Airway epithelial cell (primary cell): ENCODE data around the gene SDR42E1. TPM values are rescaled to one million over a fixed set of nuclear protein-coding genes. Genes with fewer than 3 reads are reported as not detected.

ENCODE experiments used
- total RNA-seq: library from RNA; depleted of rRNA; stranded (reverse); fragments of >200 nt; gene quantifications from 2 replicates; pipeline ENCODE4 v1.2.3, GENCODE V29; 2015

The SDR42E1 gene, protein sequence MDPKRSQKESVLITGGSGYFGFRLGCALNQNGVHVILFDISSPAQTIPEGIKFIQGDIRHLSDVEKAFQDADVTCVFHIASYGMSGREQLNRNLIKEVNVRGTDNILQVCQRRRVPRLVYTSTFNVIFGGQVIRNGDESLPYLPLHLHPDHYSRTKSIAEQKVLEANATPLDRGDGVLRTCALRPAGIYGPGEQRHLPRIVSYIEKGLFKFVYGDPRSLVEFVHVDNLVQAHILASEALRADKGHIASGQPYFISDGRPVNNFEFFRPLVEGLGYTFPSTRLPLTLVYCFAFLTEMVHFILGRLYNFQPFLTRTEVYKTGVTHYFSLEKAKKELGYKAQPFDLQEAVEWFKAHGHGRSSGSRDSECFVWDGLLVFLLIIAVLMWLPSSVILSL
- total RNA-seq: 10.3 TPM in 2 replicates

DNA sequence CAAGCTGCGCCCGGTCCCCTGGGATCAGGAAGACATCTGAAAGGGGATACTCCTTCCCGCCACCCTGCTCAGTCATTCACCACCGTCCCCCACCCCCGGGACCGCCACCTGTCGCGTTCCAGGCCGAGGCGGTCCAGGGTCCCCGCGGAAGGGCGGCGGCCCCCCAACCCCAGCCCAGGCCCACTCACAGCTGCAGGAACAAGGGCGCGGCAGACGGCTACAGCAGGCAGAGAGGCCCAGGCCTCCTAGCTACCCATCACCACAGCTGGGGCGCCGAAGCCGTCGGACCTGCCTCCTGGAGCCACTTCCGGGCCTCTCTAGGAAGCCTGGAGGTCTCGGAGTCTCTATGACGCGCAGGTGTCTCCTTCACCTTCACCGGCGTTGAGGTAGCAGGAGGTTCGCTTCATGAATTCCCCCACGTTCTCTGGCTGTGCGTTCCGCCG lies at the start of gene SDR42E1:
SDR42E1 (minus strand) TSS at position 272 of the 443 bp plus-strand sequence. CDS start 10,612 bp downstream, outside the sequence.

GRCh38 chr16:82034981-82035612 lies 23.8 kb upstream of the SDR42E1 start, which contains the start of gene HSD17B2:
Gene HSD17B2 (plus strand): TSS chr16:82035253. CDS start chr16:82035425, 172 bp downstream.

Other genes starting within 250 kb of the SDR42E1 start
- 1.3 and 2.5 TPM in 2 replicates for gene PLCG2, start 232.2 kb downstream of the SDR42E1 start, total RNA-seq
- 0.49 and 8.4 TPM in 2 replicates for gene HSD17B2, start 23.8 kb upstream of the SDR42E1 start, total RNA-seq
- 46.7 and 53.2 TPM in 2 replicates for gene MPHOSPH6, start 158.8 kb upstream of the SDR42E1 start, total RNA-seq